ENCODE results near the gene PRR12.
A peak's percentile ranks its signal among the peaks of the same experiment; 100 is the strongest.

Gene PRR12

DNA sequence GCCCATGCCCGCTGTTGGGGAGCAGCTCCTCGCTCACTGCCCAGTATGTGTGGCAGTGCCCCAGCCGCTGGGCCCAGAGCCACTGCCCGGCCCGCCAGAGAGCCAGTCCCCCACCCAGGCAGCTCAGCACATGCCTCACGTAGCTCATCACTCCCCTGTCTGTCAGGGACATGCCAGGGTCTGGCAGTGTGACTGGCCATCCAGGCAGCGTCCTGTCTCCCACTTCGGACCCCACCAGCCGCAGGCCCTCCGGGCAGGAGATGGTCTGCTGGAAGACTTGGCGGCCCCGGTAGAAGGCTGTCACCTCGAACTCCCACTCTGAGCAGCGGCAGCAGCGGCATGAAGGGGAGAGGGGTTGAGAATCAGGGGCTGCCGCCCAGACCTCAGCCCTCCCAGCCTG is 71.0 kb downstream of the PRR12 start:
- no peak for DNase-seq
- Histone ChIP-seq H3K4me3 (ENCODE audit: low read depth, low read length) (no peak overlapping the region), H3K36me3 (peaks cover 34% of the 10 kb centered on the region), H3K27me3 (no peaks in the 10 kb centered on the region), H3K4me1 (peaks cover 3% of the 10 kb centered on the region; the same call in 1 of the 2 replicates), H3K9me3 (no peaks in the 10 kb centered on the region)
- TF ChIP-seq, protein P1, sequence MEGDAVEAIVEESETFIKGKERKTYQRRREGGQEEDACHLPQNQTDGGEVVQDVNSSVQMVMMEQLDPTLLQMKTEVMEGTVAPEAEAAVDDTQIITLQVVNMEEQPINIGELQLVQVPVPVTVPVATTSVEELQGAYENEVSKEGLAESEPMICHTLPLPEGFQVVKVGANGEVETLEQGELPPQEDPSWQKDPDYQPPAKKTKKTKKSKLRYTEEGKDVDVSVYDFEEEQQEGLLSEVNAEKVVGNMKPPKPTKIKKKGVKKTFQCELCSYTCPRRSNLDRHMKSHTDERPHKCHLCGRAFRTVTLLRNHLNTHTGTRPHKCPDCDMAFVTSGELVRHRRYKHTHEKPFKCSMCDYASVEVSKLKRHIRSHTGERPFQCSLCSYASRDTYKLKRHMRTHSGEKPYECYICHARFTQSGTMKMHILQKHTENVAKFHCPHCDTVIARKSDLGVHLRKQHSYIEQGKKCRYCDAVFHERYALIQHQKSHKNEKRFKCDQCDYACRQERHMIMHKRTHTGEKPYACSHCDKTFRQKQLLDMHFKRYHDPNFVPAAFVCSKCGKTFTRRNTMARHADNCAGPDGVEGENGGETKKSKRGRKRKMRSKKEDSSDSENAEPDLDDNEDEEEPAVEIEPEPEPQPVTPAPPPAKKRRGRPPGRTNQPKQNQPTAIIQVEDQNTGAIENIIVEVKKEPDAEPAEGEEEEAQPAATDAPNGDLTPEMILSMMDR (IDR thresholded peaks at IDR 0.05; ENCODE audit: low read depth, low read length): no peak

DNA sequence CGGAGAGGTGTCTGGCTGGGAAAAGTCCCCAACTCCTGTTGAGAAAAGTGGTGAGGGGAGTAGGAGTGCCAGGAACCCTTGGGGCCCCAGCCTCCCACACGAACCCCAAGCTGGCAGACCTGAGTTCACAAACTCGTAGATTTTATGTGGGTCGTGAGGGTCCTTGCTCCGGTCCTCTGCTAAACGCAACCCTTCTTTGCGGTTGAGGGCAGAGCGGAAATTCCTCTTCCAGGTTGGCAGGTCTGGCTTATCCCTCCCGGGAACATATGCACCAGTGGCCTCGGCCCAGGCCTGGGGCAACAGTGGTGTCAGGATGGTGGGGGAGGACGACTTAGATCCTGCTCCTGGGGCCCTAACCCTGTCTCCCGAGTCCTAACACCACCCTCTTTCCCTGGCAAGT is 72.2 kb downstream of the PRR12 start:
- TF ChIP-seq, protein P1 (IDR thresholded peaks at IDR 0.05; ENCODE audit: low read depth, low read length): no peak
- Histone ChIP-seq H3K4me3 (ENCODE audit: low read depth, low read length) (no peak overlapping the region), H3K36me3 (peaks cover 24% of the 10 kb centered on the region), H3K27me3 (no peaks in the 10 kb centered on the region), H3K4me1 (peaks cover 3% of the 10 kb centered on the region; the same call in 1 of the 2 replicates), H3K9me3 (no peaks in the 10 kb centered on the region)
- no peak for DNase-seq

DNA sequence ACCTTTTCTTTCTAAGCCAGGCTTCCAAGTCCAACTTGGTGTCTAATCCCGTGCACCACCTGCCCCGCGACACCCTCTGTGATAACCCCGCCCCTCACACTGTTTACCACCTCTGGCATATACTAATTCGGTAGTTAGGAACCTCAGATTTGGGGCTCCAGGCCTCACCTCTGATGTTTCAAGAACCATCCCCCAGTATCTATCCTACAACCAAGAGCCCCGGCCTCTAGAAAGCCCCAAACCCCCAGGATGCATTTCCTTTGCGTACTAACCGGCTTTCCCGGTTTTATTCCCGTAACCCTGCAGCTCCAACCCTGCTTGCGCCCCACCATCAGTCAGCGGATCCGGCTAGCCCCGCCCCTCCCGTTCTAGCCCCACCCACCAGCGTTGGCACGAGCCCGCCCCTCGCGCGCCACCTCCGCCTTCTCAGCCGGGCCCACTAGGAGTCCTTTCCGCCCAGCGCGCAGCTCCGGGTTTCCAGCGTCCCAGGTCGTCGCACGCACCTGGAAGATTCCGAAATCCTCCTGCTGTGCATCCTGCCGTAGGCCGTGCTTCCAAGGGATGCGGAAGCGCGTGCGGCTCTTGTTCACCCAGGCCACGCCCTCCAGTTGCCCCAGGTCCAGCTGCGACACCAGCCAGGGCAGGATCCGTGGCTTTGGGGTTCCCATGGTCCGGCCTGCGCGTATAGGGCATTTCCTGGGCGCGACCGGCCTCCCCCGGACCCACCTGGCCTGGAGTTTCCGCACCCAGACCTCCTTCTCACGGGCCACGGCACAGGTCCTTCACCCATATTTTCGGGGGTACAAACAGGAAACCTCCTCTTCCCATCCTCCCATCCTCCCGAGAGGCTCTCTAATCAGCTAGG is 73.4 kb downstream of the PRR12 start:
- no peaks in the 10 kb centered on the region for H3K27me3 ChIP-seq
- TF ChIP-seq, protein P1 (IDR thresholded peaks at IDR 0.05; ENCODE audit: low read depth, low read length): 0 out of 2 replicates have a peak, but pooled peaks have one; percentile 1
- H3K4me3 ChIP-seq (ENCODE audit: low read depth, low read length): peak overlapping the region; percentile 87
- peak; percentile 95 for DNase-seq
- H3K4me1 ChIP-seq: peaks cover 3% of the 10 kb centered on the region; the same call in 1 of the 2 replicates
- peaks cover 13% of the 10 kb centered on the region for H3K36me3 ChIP-seq
- H3K9me3 ChIP-seq: no peaks in the 10 kb centered on the region

DNA sequence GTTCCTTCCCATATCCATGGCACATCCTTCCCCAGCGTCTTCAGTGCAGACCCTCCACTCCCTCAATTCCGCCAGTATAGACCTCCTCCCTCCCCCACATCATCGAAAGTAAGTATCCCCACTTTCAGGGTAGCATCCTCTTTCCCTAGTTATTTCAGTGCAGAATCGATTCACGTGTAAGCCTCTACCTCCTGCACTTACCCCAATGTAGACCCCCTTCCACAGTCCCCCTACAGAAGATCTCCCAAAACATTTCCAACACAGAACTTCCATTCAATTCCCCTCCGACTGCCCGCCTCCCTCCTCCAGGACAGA is 74.0 kb downstream of the PRR12 start:
- peaks cover 11% of the 10 kb centered on the region for H3K36me3 ChIP-seq
- no peaks in the 10 kb centered on the region for H3K27me3 ChIP-seq
- peaks cover 3% of the 10 kb centered on the region; the same call in 1 of the 2 replicates for H3K4me1 ChIP-seq

DNA sequence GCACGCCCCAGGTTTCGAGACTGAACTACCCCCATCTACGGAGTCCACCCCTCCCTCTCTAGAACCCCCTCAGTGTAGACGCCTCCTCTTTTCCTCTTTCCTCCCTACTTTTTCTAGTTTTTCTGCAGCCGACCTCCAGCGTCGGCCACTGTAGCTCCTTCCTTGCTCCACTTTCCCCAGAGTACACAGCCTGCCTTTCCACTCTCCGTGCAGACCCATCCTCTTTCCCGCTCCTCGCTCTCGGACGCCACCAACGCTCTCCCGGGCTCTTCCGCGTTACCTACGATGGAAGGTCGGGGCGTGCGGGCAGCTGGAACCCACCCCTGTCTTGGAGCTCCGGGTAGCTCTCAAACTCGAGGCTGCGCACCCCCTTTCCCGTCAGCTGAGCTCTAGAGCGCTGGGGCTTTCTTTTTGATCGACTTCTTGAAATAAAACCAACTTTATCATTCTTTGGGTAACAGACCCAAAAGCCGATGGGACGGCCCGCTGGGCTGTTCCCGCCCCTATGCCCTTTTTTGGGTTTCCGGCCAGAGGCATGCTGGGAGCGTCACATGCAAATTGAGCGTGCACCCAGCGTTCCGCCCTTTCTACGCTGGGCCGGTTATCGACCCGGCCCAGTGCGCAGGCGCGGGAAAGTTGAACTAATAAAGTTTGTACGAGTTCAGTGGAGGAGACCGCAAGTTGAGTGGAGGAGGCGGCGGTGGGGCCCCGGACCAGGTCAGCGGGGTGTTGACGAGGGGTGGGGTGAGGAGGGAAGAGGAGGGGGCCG is 74.6 kb downstream of the PRR12 start, which contains the start of the genes BCL2L12 and IRF3:
Gene BCL2L12 (plus strand): TSS at position 583 of the 769 bp plus-strand sequence. CDS start 760 bp downstream, outside the sequence.
Gene IRF3 (minus strand): TSS at position 507 of the 769 bp plus-strand sequence. CDS start 1,019 bp downstream, outside the sequence.
- Histone ChIP-seq H3K36me3 (peaks cover 9% of the 10 kb centered on the region; the same call in 1 of the 2 replicates), H3K27me3 (no peaks in the 10 kb centered on the region), H3K4me3 (ENCODE audit: low read depth, low read length) (peak within 1 kb of the TSS; percentile 87), H3K4me1 (peaks cover 3% of the 10 kb centered on the region; the same call in 1 of the 2 replicates), H3K9me3 (no peaks in the 10 kb centered on the region)
- DNase-seq: peak; percentile 98
- TF ChIP-seq, protein P1 (IDR thresholded peaks at IDR 0.05; ENCODE audit: low read depth, low read length): no peak

More for the DNA sequence above, 74.0 kb downstream of the PRR12 start:
- TF ChIP-seq, protein P1 (IDR thresholded peaks at IDR 0.05; ENCODE audit: low read depth, low read length): no peak
- H3K9me3 ChIP-seq: no peaks in the 10 kb centered on the region
- H3K4me3 ChIP-seq (ENCODE audit: low read depth, low read length): peak overlapping the region; percentile 87
- DNase-seq: no peak
